ENCODE data around the gene MDN1.

Gene MDN1

GRCh38 chr6:89799096-89799495, 20.5 kb downstream of the MDN1 start:
- TF ChIP-seq, protein P1, sequence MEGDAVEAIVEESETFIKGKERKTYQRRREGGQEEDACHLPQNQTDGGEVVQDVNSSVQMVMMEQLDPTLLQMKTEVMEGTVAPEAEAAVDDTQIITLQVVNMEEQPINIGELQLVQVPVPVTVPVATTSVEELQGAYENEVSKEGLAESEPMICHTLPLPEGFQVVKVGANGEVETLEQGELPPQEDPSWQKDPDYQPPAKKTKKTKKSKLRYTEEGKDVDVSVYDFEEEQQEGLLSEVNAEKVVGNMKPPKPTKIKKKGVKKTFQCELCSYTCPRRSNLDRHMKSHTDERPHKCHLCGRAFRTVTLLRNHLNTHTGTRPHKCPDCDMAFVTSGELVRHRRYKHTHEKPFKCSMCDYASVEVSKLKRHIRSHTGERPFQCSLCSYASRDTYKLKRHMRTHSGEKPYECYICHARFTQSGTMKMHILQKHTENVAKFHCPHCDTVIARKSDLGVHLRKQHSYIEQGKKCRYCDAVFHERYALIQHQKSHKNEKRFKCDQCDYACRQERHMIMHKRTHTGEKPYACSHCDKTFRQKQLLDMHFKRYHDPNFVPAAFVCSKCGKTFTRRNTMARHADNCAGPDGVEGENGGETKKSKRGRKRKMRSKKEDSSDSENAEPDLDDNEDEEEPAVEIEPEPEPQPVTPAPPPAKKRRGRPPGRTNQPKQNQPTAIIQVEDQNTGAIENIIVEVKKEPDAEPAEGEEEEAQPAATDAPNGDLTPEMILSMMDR (IDR thresholded peaks at IDR 0.05; ENCODE audit: low read depth, low read length, missing control alignments) = no peak
- H3K4me3 ChIP-seq (ENCODE audit: low read depth, low read length) = no peak overlapping the region
- no peak for DNase-seq (ENCODE audit: low read depth)

GRCh38 chr6:89797317-89797716, 22.3 kb downstream of the MDN1 start:
- TF ChIP-seq, protein P1 (IDR thresholded peaks at IDR 0.05; ENCODE audit: low read depth, low read length, missing control alignments) = no peak
- no peak overlapping the region for H3K4me3 ChIP-seq (ENCODE audit: low read depth, low read length)
- no peak for DNase-seq (ENCODE audit: low read depth)

GRCh38 chr6:89794324-89794723, 25.3 kb downstream of the MDN1 start:
- TF ChIP-seq, protein P1 (IDR thresholded peaks at IDR 0.05; ENCODE audit: low read depth, low read length, missing control alignments) = no peak
- no peak overlapping the region for H3K4me3 ChIP-seq (ENCODE audit: low read depth, low read length)
- no peak for DNase-seq (ENCODE audit: low read depth)

GRCh38 chr6:89793586-89793985, 26.0 kb downstream of the MDN1 start:
- no peak for DNase-seq (ENCODE audit: low read depth)
- TF ChIP-seq, protein P1 (IDR thresholded peaks at IDR 0.05; ENCODE audit: low read depth, low read length, missing control alignments) = no peak
- no peak overlapping the region for H3K4me3 ChIP-seq (ENCODE audit: low read depth, low read length)

DNA sequence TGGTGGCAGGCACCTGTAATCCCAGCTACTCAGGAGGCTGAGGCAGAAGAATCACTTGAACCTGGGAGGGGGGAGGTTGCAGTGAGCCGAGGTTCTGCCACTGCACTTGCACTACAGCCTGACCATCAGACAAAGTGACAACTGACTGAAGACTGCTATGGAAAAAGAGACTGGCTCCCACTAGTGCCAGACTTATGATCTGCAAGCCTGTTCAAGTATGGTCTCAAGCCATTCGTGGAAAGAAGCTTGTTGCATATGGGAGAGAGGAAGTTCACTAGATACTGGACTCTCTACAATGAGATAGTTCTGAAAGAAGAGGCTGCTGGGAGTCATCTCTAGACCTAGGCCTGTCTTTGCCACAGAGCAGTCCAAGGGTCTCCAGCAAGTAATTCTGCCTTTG, 26.7 kb downstream of the MDN1 start:
- TF ChIP-seq, protein P1 (IDR thresholded peaks at IDR 0.05; ENCODE audit: low read depth, low read length, missing control alignments) = peak; percentile 77
- H3K4me3 ChIP-seq (ENCODE audit: low read depth, low read length) = no peak overlapping the region
- DNase-seq (ENCODE audit: low read depth) = peak; percentile 13

DNA sequence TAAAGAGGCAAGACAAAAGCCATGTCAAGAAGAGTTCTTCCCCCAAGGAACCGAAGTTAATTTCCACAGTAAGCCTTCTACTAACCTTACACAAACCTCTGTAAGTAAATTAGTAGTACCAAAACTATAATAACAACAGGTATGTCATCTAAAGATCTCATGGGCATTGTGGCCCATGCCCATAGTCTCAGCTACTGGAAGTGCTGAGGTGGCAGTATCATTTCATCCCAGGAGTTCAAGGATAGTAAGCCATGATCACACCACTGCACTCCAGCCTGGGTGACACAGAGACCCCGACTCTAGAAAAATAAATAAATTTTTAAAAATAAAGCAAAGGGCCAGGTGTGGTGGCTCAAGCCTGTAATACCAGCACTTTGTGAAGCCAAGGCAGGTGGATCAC, 29.2 kb downstream of the MDN1 start:
- H3K4me3 ChIP-seq (ENCODE audit: low read depth, low read length) = no peak overlapping the region
- no peak for DNase-seq (ENCODE audit: low read depth)
- TF ChIP-seq, protein P1 (IDR thresholded peaks at IDR 0.05; ENCODE audit: low read depth, low read length, missing control alignments) = no peak

- no peak for DNase-seq (ENCODE audit: low read depth)
- no peak overlapping the region for H3K4me3 ChIP-seq (ENCODE audit: low read depth, low read length)
- TF ChIP-seq, protein P1 (IDR thresholded peaks at IDR 0.05; ENCODE audit: low read depth, low read length, missing control alignments) = no peak
Observed at GRCh38 chr6:89789980-89790379, 29.6 kb downstream of the MDN1 start.
